Activated CD4-positive, alpha-beta T cell treated with anti-CD3 and anti-CD28 coated beads for 1 hour (primary cell): ENCODE measurements around the gene GLI2.

Experiments used
- DNase-seq: peaks from one replicate; pipeline ENCODE4 v3.0.0-alpha.2; 2020

The GLI2 gene

GRCh38 chr2:120735746-120736170 is at the start of gene GLI2:
GLI2 (plus strand) TSS chr2:120735868; CDS start chr2:120797321, 61,453 bp downstream.
- DNase-seq: no peak

GRCh38 chr2:120685974-120686297 is 49.7 kb upstream of the GLI2 start:
- no peak for DNase-seq

GRCh38 chr2:120686511-120687168 is 49.0 kb upstream of the GLI2 start:
- no peak for DNase-seq

GRCh38 chr2:120687210-120687609 is 48.5 kb upstream of the GLI2 start:
- DNase-seq: no peak

GRCh38 chr2:120690521-120690920 is 45.1 kb upstream of the GLI2 start:
- no peak for DNase-seq

- no peak for DNase-seq
These were observed 44.3 kb upstream of the GLI2 start for GRCh38 chr2:120691410-120691809.

GRCh38 chr2:120692691-120693090 is 43.0 kb upstream of the GLI2 start:
- no peak for DNase-seq

- no peak for DNase-seq
These were observed 42.5 kb upstream of the GLI2 start for GRCh38 chr2:120693121-120693520.

GRCh38 chr2:120694034-120694433 is 41.6 kb upstream of the GLI2 start:
- DNase-seq: no peak

- no peak for DNase-seq
These were observed 38.2 kb upstream of the GLI2 start for GRCh38 chr2:120697471-120697870.

- DNase-seq: no peak
These were observed 36.4 kb upstream of the GLI2 start for GRCh38 chr2:120699292-120699691.

GRCh38 chr2:120700659-120701058 is 35.0 kb upstream of the GLI2 start:
- DNase-seq: no peak

GRCh38 chr2:120701096-120701495 is 34.6 kb upstream of the GLI2 start:
- no peak for DNase-seq

- DNase-seq: no peak
These were observed 34.2 kb upstream of the GLI2 start for GRCh38 chr2:120701499-120701898.

- no peak for DNase-seq
These were observed 33.6 kb upstream of the GLI2 start for GRCh38 chr2:120702061-120702460.

GRCh38 chr2:120702801-120703200 is 32.9 kb upstream of the GLI2 start:
- DNase-seq: no peak

GRCh38 chr2:120703330-120703994 is 32.2 kb upstream of the GLI2 start:
- DNase-seq: no peak

- no peak for DNase-seq
These were observed 31.0 kb upstream of the GLI2 start for GRCh38 chr2:120704696-120705095.

GRCh38 chr2:120707816-120708215 is 27.9 kb upstream of the GLI2 start:
- DNase-seq: no peak

GRCh38 chr2:120708944-120709607 is 26.6 kb upstream of the GLI2 start:
- no peak for DNase-seq

- DNase-seq: no peak
These were observed 26.0 kb upstream of the GLI2 start for GRCh38 chr2:120709608-120710041.

GRCh38 chr2:120710256-120710655 is 25.4 kb upstream of the GLI2 start:
- no peak for DNase-seq

GRCh38 chr2:120711694-120712093 is 24.0 kb upstream of the GLI2 start:
- DNase-seq: no peak

GRCh38 chr2:120712180-120712681 is 23.4 kb upstream of the GLI2 start:
- no peak for DNase-seq
